T-helper 2 cell treated with Interferon-gamma antibody and Interleukin-4, amounts not matched to agents 100 ng/mL and 5 ng/mL, for 36 hours (primary cell): ENCODE results near the gene MADD. TPM values are rescaled to one million over a fixed set of nuclear protein-coding genes. Genes with fewer than 3 reads are reported as not detected.

Experiments used
- intact Hi-C: fragments of 100-400 bp; cut with micrococcal nuclease; formaldehyde crosslinking; loops from one replicate; pipeline ENCODE4 v1.15.1; 2023
- total RNA-seq: library from RNA; stranded (reverse); gene quantifications from 2 replicates; pipeline ENCODE4 v1.2.3, GENCODE V29; 2022

The MADD gene
- total RNA-seq, 1 donor from 2014 or later = 100 TPM

DNA sequence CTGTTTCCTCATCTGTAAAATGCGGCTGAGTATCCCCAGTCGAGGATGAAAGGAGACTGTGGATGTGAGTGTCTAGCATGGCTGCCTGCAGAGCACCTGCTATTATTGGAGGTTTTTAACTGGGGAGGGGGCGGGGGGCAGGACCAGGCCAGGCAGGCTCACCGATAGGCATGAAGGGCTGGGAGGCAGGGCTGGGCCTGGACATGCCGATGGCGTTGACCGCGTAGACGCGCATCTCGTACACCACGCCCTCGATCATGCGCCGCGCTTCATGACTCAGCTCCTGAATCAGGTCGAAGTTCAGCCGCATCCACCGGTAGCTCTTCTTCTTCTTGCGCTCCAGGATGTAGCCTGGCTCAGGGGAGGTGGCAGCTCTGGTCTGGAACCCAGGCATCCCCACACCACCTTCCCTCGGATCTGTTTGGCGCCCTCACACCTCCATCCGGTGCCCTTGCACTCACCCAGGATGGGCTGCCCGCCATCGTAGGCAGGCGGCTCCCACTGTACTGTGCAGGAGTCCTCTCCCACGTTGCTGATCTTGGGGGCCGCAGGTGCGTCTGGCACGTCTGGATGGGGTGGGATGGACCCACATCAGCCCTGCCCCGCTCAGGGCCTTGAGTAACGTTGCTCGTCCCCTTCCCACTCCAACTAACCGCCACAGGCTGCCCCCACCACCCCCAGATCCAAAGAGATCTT lies 67.4 kb downstream of the MADD start:
- intact Hi-C loops = no loop called here

DNA sequence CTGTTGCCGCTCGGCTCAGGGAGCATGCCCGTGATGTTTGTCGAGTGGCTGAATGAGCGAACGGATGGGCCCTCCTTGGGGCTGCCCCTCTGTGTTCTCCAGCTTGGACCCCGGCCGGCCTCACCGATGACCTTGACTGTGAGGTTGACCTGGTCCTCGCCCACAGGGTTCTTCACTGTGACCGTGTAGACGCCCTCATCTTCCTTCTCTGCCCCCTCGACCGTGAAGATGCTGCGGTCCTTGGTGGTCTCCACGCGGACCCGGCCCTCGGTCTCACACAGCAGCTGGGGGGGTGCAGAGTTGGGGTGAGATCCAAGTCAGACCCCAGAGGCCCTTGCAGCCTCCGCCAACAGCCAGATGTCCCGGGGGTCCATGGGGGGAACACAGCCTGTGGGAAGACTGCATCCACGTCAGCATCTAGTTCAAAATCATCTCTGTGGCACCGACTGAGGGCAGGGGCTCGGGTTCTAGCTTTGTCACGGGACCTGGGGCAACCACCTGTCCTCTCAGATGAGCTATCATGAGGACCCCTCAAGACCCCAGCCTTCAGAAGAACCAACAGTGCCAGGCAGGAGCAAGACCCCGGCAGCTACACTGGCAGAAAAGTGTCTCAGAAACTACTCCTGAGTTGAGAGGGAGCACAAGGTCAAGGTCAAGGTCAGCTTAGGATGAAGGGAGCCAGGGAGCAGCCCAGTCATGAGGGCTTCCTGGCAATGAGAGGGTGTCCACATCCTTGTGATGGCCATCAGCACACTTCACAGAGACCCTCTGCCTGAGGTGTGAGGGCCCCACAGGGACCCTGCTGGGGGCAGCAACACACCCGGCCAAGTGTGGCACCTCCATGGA lies 68.7 kb downstream of the MADD start:
- intact Hi-C loops = no loop called here

DNA sequence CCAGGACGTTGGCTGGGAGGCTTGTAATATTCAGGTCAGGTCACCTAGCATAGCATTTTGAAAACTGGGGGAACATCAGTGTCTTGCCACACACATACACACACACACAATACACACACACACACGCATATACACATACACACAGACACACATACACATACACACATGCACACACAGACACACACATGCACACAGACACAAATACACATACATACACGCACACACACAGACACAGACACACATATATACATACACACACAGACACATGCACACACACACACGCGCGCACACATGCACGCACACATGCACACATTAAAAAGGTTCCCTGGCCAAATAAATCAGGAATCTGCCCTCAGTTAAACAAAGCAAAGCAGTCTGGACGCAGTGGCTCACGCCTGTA lies 70.1 kb downstream of the MADD start:
- intact Hi-C loops = no loop called here

DNA sequence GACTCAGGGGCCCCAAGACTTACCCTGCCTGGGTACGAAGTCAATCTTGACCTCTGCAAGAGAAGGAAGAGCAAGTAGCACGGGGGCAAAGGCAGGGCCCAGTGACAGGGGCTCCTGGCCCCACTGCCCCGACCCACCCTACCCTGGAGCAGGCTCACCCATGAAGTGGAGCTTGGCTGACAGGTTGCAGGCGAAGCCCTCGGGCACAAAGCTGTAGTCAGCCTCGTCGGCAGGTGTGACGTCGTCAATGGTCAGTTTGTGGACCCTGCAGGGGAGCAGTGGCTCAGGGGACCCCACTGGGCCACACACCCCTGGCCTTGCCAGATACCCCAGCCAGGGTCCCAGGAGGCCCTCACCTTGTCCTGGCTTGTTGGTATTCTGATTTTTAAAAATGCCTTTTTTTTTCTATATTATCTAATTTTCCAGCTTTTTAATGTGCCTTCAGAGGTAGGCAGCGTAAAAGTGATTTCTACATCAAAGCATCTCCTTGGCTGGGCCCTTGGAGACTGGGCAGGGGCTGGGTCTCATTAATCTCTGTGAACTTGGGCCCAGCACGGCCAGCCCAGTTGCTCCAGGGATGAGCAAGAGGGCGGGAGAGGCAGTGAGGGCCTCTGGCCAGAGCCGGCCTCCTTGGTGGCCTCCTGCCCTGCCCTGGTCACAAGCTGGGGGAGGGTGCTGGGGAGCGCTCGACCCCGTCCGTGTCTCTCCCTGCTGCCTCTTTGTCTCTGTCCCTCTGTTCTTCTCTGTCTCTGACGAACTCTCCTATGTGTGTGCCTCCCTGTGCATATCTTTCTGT lies 71.2 kb downstream of the MADD start:
- intact Hi-C loops = no loop called here

DNA sequence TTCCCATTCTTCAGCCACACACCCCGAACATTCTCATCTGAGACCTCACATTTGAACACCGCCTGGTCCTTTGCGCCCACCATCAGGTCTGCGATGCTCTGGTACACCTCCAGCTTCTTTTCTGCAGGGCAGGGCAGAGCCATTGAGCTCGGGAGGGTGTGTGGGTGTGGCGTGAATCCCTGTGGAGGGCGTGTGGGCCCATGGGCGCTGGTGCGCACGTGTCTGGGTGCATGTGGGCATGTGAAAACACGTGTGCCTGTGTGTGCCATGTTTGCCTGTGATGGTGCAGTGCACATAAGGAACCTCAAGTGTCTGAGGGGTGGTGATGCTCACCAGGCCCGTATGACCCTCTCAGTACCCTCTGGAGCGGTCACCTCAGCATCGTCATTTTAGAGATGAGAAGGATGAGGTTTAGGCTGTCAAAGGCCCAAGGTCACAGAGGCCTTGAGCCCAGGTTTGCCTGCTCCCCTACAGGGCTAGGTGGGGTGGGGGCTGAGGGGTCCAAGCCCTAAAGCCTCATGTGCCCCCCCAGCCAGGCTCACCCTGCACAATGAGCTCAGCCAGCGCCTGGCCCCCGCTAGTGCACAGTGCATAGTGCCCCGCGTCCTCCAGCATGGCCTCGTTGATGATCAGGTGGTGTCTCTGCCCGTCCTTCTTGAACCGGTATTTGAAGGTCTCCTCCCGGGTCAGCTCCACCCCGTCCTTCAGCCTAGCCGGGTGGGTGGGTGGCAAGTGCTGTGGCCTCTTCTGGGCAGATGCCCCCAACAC lies 72.3 kb downstream of the MADD start:
- intact Hi-C loops = no loop called here

DNA sequence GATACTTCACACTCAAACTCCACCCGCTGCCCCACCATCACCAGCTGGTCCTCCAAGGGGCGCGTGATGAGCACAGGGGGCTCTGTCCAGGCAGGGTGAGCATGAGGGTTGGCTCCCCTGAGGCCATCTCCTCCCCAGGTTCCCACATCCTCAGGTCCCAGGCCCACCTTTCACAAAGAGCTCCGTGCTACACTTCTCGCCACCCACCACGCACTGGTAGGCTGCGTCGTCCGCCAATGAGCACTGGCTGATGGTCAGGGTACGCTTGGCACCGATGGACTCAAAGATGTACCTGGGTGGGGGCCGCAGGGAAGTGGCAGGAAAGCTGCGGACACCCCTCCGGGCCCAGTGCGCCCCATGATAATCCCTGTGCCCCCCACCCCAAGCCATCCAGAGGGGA lies 72.9 kb downstream of the MADD start:
- intact Hi-C loops = no loop called here

DNA sequence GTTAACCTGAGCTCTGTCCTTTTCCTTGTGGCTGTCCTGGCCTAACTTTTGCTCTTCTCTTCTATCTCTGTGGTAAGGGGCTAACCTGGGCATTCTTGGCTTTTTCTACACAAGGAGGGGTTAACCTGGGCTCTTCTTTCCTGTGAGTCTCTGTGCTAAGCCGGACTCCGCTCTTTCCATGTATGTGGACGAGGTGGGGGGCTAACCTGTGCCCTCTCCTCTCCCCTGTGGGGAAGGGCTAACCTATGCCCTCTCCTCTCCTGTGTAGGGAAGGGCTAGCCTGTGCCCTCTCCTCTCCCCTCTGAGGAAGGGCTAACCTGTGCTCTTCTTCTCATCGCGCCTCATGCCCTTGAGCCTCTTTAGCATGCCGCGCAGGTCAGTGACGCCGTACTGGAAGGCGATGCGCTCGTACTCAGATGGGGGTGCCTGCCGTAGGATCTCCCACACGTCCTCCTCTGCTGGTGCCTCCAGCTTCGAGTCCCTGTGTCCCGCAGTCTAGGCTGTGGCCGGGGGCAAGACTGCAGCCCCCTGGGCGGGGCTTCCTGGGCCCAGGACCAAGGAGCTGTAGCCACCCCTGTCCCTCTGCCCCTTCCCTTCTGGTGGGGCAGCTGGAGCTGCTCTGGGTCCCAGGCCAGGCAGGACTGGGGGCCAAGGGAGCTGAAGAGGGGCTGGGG lies 76.1 kb downstream of the MADD start:
- intact Hi-C loops = no loop called here

DNA sequence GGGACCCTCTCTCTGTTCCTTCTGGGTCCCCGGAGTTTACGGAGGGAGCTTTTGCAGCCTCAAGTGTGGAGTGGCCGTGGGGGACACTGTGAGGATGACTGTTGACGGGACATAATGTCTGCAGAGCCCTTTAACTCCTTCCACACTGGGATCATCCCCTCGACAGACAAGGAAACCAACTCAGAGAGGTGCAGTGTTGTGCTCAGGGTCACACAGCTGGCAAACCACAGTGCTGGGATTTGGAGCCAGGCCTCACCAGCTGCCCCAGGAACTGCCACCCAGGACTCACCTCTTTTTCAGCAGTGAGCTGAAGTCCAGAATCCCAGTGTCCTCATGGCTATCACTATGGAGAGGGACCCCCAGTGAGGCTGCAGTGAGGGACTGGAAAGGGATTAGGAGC lies 77.2 kb downstream of the MADD start:
- intact Hi-C loops = no loop called here

DNA sequence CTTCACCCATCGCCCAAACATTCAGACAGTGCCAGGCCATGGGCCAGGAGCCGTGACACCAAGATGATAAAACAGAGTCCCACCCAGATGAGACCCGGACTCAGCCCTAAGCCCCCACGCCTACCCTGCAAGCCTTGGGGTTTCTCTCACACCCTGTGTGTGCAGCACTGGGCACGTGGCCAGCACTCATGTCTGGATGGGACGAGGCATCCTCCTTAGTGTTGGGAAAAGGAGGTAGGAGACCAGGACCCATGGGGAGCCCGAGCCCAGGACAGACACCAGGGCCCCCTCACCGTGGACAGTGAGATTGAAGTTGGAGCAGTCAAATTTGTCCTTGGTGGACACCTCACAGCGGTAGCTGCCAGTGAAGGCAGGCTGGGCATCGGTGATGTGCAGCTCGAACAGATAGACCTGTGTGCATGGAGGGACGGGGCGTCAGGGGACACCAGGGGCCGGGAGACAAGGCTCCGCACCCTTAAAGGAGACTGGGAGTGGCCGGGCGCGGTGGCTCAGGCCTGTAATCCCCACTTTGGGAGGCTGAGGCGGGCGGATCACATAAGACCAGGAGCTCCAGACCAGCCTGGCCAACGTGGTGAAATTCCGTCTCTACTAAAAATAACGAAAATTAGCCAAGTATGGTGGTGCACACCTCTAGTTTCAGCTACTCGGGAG lies 78.3 kb downstream of the MADD start:
- intact Hi-C loops = no loop called here

DNA sequence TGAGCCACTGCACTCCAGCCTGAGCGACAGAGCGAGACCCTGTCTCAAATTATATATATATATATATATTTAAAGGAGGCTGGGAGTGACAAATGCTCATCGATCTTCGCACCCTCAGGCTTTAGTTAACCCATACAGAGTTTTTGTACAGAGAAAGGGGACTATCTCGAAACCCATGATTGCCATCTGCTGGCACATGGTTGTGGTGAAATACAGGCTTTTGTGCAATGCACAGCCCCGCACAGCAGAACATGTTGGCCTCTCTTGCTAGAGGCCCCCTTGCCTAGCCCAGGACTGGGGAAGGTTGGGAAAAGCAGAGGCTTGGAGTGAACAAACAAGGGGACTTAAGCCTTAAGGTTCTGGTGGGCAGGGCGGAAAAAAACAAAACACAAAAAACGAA lies 78.9 kb downstream of the MADD start:
- intact Hi-C loops = no loop called here

DNA sequence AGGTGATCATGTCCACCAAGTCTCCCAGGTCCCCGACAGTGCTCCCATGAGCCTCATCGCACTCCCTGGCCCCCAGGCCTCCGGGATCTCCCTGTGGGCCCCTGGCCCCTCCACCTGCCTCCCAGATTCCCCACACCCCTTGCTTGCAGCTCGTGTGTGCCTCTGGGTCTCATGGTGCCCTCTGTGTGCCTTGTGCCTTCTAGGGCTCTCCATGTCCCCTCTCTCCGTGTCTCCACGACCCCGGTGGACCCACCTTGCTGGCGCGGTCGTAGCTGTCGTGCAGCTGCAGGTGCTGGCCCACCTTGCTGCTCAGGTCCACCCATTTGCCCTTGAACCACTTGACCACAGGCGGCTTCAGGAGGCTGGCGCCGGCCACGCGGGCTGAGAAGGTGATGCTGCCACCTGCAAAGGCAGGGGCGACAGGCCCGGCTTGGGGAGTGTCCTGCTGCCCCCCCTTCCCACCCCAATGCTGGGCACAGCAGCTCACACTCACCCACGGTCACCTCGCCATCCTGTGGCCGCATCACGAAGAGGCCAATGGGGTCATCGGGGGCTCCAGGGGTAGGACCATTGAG lies 79.7 kb downstream of the MADD start:
- intact Hi-C loops = no loop called here

DNA sequence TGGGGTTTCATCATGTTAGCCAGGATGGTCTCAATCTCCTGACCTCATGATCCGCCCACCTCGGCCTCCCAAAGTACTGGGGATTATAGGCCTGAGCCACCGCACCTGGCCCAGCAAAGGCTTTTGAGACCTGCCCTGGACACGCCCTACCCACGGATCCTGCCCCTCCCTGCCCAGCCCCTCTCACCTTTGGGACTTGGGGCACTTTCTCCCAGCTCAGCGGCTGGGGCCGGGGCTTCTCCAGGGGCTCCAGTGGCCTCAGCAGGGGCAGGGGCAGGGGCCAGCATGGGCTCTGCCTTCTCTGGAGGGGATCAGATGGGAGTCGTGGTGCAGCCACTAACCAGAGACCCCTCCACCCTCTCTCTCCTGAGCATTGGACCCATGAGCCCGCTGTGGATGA lies 80.4 kb downstream of the MADD start:
- intact Hi-C loops = no loop called here

DNA sequence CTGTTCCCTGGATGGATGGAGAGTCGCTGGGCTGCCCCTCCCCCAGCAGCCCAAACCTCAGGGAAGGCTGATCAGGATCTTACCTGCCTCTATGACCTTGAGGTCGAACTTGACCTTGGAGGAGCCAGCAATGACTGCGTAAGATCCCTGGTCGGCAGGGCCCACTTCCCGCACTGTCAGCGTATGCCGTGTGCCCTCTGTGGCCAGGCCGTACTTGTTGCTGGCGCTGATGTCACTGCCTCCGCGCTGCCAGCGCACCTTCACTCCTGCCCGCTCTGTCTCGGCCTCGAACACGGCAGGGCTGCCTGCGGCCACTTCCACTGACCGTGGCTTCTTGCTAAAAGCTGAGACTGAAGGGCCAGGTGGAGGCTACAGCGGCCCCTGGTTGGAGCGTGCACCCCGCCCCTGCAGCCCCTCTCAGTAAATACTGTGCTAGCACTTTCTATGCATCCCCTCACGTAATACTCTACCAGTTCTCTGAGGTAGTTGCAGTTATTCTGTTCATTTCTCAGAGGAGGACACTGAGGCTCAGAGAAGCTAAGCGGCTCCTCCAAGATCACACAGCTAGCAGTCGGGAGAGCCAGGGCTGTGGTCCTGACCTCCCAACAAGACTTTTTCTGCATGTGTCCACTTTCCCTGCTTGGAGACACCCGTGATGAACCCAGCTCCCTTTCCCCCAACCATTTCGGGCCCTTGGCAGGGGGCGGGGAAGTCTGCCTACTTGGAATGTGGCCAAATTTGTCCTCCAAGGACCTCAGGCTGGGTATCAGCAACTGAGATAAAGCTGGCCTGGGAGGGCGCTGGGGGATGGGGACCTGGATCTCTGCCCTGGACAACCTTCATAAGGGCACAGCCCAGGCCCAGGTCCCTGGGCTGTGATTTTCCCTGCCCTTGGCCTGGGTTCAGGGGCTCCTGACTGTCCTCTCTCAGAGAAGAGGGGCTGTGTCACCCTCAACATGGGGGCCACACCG lies 81.5 kb downstream of the MADD start:
- intact Hi-C loops = no loop called here

DNA sequence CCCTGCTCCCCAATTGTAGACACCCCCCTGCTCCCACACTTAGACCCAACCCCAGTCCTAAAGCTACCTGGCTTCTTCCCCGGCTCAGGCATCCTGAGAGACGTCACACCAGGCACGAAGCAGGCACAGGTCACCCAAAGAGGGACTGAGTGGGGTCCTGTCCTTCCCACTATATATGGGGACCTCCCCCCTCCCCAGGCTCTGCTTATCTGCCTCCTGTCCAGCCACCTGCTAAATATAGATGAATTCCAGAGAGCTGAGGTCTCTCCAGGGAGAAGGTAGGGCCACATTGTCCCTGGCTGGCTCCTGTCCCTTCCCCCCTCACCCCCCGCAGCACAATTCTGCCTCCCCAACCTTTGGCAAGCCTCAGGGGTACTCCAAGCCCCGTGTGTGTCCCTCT lies 82.6 kb downstream of the MADD start, which contains the start of gene MYBPC3:
Gene MYBPC3 (minus strand): TSS at position 147 of the 400 bp plus-strand sequence. CDS start 55 bp downstream, at position 92.
- intact Hi-C loops = no loop called here

DNA sequence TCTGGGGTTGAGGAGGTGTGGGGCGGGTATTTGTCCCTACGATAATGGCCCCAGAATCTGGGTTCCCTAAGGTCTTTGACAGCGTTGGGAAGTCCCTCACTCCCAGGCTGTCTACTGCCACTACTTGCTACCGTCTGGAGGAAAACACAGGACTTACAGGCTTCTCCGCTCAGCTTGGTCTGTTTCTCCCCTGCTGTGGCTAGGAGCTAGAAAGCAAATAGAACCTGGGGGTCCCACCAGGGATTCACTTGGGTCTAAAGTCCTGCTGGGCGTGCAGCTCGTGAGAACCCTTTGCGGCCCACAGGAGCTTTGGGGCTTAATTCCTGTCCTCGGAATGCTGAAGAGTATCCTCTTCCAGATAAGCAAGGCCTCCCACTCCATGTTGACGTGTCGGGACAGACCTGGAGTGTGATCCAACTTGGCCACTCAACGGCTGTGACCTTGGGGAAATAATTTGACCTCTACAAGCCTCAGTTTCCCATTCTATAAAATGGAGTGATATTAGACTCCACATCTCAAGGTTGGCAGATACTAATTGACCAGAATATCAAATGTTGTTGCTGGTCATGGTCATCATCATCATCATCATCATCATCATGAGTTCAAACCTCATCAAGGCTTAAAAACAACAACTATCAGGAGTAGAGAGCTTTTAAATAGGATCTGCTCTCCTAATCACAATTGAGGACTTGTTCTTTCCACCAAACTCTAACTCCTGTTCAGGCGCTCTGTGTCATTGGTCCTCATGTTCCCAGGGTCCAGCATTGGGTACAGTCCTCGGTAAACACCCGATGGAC lies 84.2 kb downstream of the MADD start:
- intact Hi-C loops = no loop called here

DNA sequence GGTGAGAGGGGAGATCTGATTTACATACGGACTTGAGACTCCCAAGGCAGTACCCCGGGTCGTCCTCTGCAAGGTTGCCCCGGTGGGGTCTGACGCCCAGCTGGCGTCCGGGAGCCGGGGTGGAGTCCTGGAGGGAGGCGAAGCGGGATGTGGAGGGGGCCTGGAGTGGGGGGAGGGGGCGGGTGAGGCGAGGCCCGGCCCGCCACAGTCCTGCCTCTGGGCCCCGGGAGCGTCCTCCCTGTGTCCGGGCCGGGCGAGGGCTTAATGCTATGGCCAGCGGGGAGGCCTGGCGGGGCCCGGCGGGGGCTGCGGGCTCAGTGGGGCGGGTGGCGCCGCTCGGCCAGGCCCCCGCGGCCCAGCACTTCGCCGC lies 85.0 kb downstream of the MADD start:
- intact Hi-C loops = no loop called here

DNA sequence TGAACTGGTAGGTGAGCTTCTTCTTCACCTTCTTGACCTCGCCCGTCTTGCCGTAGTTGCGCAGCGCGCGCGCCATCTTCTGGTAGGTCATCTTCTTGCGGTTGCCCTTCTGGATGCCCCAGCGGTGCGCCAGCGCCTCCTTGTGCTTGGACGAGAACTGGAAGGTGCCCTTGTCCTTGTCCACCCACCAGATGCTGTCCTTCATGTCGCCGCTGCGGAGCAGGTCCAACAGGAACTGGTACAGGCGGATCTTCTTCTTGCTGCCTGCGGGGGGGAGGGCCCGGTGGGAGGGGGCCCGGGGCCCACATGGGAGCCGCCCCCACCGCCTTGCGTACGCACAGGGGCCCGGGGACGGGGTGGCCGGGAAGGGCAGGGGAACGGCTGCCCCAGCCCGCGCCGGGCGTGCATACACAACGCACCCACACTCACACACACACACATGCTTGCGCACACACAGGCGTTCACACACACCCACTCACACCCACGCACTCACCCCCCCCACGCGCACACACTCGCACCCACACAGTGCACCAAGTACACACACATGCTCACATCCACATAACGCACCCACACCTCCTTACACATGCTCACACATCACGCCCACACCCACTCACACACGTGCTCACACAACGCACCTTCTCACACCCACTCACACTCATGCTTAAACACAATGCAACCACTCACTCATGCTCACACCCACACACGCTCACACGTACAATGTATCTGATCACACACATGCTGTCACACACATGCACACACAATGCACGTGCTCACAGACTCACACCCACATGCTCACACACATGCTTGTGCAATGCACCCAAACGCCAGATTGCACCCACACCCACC lies 85.6 kb downstream of the MADD start:
- intact Hi-C loops = no loop called here
